ENCODE results near the gene VAX1. TPM values are rescaled to one million over a fixed set of nuclear protein-coding genes. Genes with fewer than 3 reads are reported as not detected.

The VAX1 gene
- total RNA-seq, 1 experiment from 2014 or later: not detected

DNA sequence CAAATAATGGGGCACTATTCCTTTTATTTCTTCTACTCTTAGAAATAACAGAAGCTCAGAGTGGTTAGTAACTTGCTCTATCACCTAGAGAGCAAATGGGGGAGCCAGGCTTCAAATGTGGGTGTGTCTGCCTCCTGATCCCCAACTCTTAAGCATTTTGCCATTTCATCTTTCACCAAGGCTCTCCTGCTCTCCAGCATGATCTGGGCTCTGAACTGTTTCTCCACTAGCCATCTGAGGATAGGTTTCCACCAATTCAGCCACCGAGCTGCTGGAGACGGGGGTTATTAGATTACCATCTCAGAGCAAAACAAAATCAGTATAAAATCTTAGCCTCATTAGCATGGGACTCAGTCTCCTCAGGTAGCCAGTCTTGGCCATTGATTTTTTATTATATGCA lies 20.2 kb upstream of the VAX1 start:
- Mint-ChIP-seq H3K4me1 (peaks cover 28 to 38% of the 10 kb centered on the region in 2 experiments), H3K4me3 (no peak overlapping the region; a peak in 1 of 5 replicates), H3K9me3 (peaks cover 0 to 17% of the 10 kb centered on the region in 2 experiments; a peak in 1 of 5 replicates), H3K27me3 (ENCODE audit: low read depth) (peaks cover 99% of the 10 kb centered on the region), H3K27ac (no peak overlapping the region), H3K36me3 (ENCODE audit: insufficient read depth in 1 of 3, low read depth in 3 of 3) (no peaks in the 10 kb centered on the region)
- Histone ChIP-seq H3K27me3 (ENCODE audit: insufficient read depth, low read length) (peaks cover 78% of the 10 kb centered on the region), H3K4me2 (ENCODE audit: insufficient read depth, insufficient read length, low read length) (no peak overlapping the region), H2BK120ac (ENCODE audit: low read depth, low read length, poor library complexity, severe bottlenecking) (no peak overlapping the region), H2AFZ (ENCODE audit: low read length) (no peak overlapping the region), H4K91ac (ENCODE audit: insufficient read length, low read depth, low read length) (no peak overlapping the region), H3K9me3 (ENCODE audit: control insufficient read depth, low read depth, low read length) (no peaks in the 10 kb centered on the region), H3T11ph (ENCODE audit: low read length) (no peak overlapping the region), H2BK12ac (ENCODE audit: insufficient read length, low read depth, low read length) (no peak overlapping the region), H4K20me1 (ENCODE audit: control insufficient read depth, insufficient read depth, insufficient read length) (no peaks in the 10 kb centered on the region), H3K23ac (ENCODE audit: insufficient read length, low read depth, low read length) (no peak overlapping the region), H2BK20ac (ENCODE audit: low read depth, low read length, poor library complexity, severe bottlenecking) (no peak overlapping the region), H3K23me2 (ENCODE audit: insufficient read length, low read depth, low read length, poor library complexity, severe bottlenecking) (peaks cover 4% of the 10 kb centered on the region), H3K79me1 (ENCODE audit: insufficient read depth, low read depth, low read length, poor library complexity, severe bottlenecking) (no peaks in the 10 kb centered on the region), H3K14ac (ENCODE audit: insufficient read depth, low read length) (no peak overlapping the region), H3K18ac (ENCODE audit: insufficient read length, low read depth, low read length) (no peak overlapping the region), H2BK5ac (ENCODE audit: insufficient read length, low read length) (no peak overlapping the region), H2AK5ac (ENCODE audit: insufficient read length, low read length) (no peak overlapping the region), H3K9ac (ENCODE audit: extremely low read depth, insufficient read length, low read length) (no peak overlapping the region), H3K4me1 (ENCODE audit: insufficient read depth, low read length) (peaks cover 12% of the 10 kb centered on the region), H4K8ac (replicated peaks; ENCODE audit: insufficient read length, low read depth, low read length) (no peak overlapping the region), H3K4ac (ENCODE audit: low read depth, low read length) (no peak overlapping the region), H3K27ac (ENCODE audit: insufficient read length, low read depth, low read length) (no peak overlapping the region), H3K79me2 (ENCODE audit: insufficient read depth, low read length) (no peaks in the 10 kb centered on the region), H4K5ac (ENCODE audit: insufficient read length, low read depth, low read length) (no peak overlapping the region), H2BK15ac (ENCODE audit: low read depth, low read length) (no peak overlapping the region), H3K56ac (ENCODE audit: insufficient read length, low read depth, low read length) (no peak overlapping the region)
- no CpG with 5 or more reads among the region's 2 CpGs for WGBS (ENCODE audit: extremely low coverage, insufficient read length, low lambda C conversion rate)
- TF ChIP-seq, protein P1, sequence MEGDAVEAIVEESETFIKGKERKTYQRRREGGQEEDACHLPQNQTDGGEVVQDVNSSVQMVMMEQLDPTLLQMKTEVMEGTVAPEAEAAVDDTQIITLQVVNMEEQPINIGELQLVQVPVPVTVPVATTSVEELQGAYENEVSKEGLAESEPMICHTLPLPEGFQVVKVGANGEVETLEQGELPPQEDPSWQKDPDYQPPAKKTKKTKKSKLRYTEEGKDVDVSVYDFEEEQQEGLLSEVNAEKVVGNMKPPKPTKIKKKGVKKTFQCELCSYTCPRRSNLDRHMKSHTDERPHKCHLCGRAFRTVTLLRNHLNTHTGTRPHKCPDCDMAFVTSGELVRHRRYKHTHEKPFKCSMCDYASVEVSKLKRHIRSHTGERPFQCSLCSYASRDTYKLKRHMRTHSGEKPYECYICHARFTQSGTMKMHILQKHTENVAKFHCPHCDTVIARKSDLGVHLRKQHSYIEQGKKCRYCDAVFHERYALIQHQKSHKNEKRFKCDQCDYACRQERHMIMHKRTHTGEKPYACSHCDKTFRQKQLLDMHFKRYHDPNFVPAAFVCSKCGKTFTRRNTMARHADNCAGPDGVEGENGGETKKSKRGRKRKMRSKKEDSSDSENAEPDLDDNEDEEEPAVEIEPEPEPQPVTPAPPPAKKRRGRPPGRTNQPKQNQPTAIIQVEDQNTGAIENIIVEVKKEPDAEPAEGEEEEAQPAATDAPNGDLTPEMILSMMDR (conservative IDR thresholded peaks at IDR 0.05): no peak
- DNase-seq: no peak
